ENCODE results near the gene THOP1.

Gene THOP1

GRCh38 chr19:2804156-2805004, 19.1 kb downstream of the THOP1 start:
- no peak for DNase-seq

- no peak for DNase-seq
Observed at GRCh38 chr19:2805261-2805900, 20.1 kb downstream of the THOP1 start.

- no peak for DNase-seq
Observed at GRCh38 chr19:2805991-2806649, 20.8 kb downstream of the THOP1 start.

- DNase-seq, result no peak
Observed at GRCh38 chr19:2806736-2807378, 21.6 kb downstream of the THOP1 start.

GRCh38 chr19:2807379-2808128, 22.3 kb downstream of the THOP1 start:
- DNase-seq, result no peak

GRCh38 chr19:2808129-2808941, 23.0 kb downstream of the THOP1 start:
- DNase-seq, result no peak

GRCh38 chr19:2809387-2810140, 24.3 kb downstream of the THOP1 start:
- DNase-seq, result no peak

GRCh38 chr19:2810141-2811091, 25.1 kb downstream of the THOP1 start:
- no peak for DNase-seq

GRCh38 chr19:2811221-2811722, 26.0 kb downstream of the THOP1 start:
- DNase-seq, result no peak

GRCh38 chr19:2811735-2812413, 26.6 kb downstream of the THOP1 start:
- DNase-seq, result no peak

- no peak for DNase-seq
Observed at GRCh38 chr19:2812414-2813234, 27.3 kb downstream of the THOP1 start.

- DNase-seq, result no peak
Observed at GRCh38 chr19:2813235-2814160, 28.2 kb downstream of the THOP1 start.

- no peak for DNase-seq
Observed at GRCh38 chr19:2814426-2814825, 29.1 kb downstream of the THOP1 start.

GRCh38 chr19:2815191-2815614, 29.9 kb downstream of the THOP1 start:
- DNase-seq, result no peak

- DNase-seq, result no peak
Observed at GRCh38 chr19:2815923-2816322, 30.6 kb downstream of the THOP1 start.

GRCh38 chr19:2816641-2817040, 31.3 kb downstream of the THOP1 start:
- no peak for DNase-seq

Measured in activated naive CD4-positive, alpha-beta T cell treated with Interleukin-2 at 50 U/mL for 16 hours (primary cell).